H9 (cell line): ENCODE results near the gene PCDHA12. TPM values are rescaled to one million over a fixed set of nuclear protein-coding genes. Genes with fewer than 3 reads are reported as not detected.

Experiments
- DNase-seq: peaks from one replicate; pipeline ENCODE4 v3.0.0-alpha.2; 2017
- H2AFZ ChIP-seq: one replicate; pipeline ENCODE4 v1.6.1; 2013; ENCODE audit warnings: mild to moderate bottlenecking, low read length, control low read depth, moderate library complexity
- H2AK5ac ChIP-seq: 2 replicates; pipeline ENCODE4 v1.6.1; 2013; ENCODE audit warnings: low read length, control low read depth, mixed read lengths; ENCODE audit not compliant: insufficient read length
- H2BK120ac ChIP-seq: one replicate; pipeline ENCODE4 v1.6.1; 2013; ENCODE audit warnings: low read depth, mild to moderate bottlenecking, low read length, control low read depth, inconsistent platforms; ENCODE audit not compliant: poor library complexity, severe bottlenecking
- H2BK12ac ChIP-seq: 2 replicates; pipeline ENCODE4 v1.6.1; 2013; ENCODE audit warnings: low read length, control low read depth, mixed read lengths, low read depth; ENCODE audit not compliant: insufficient read length
- H2BK15ac ChIP-seq: 2 replicates; pipeline ENCODE4 v1.6.1; 2013; ENCODE audit warnings: low read depth, low read length, control low read depth
- H2BK20ac ChIP-seq: one replicate; pipeline ENCODE4 v1.6.1; 2013; ENCODE audit warnings: low read depth, mild to moderate bottlenecking, low read length, control low read depth, inconsistent platforms; ENCODE audit not compliant: poor library complexity, severe bottlenecking
- H2BK5ac ChIP-seq: 2 replicates; pipeline ENCODE4 v1.6.1; 2013; ENCODE audit warnings: low read length, control low read depth, mixed read lengths; ENCODE audit not compliant: insufficient read length
- H3K14ac ChIP-seq: 2 replicates; pipeline ENCODE4 v1.6.1; 2013; ENCODE audit warnings: low read length, control low read depth; ENCODE audit not compliant: insufficient read depth
- H3K18ac ChIP-seq: 2 replicates; pipeline ENCODE4 v1.6.1; 2013; ENCODE audit warnings: low read depth, mild to moderate bottlenecking, mixed read lengths, low read length, control low read depth; ENCODE audit not compliant: insufficient read length
- H3K23ac ChIP-seq: 2 replicates; pipeline ENCODE4 v1.6.1; 2013; ENCODE audit warnings: low read length, control low read depth, mixed read lengths, low read depth; ENCODE audit not compliant: insufficient read length
- H3K23me2 ChIP-seq: 2 replicates; pipeline ENCODE4 v1.6.1; 2013; ENCODE audit warnings: low read depth, mild to moderate bottlenecking, mixed read lengths, low read length, control low read depth; ENCODE audit not compliant: insufficient read length, poor library complexity, severe bottlenecking
- H3K27ac ChIP-seq: 2 replicates; pipeline ENCODE4 v1.5.1; 2013; ENCODE audit warnings: low read length, control low read depth, mixed read lengths, low read depth; ENCODE audit not compliant: insufficient read length
- H3K27me3 ChIP-seq: 2 replicates; pipeline ENCODE4 v1.6.1; 2013; ENCODE audit warnings: low read length, control low read depth, inconsistent platforms; ENCODE audit not compliant: insufficient read depth
- H3K4ac ChIP-seq: 2 replicates; pipeline ENCODE4 v1.6.1; 2013; ENCODE audit warnings: low read depth, mild to moderate bottlenecking, control low read depth, inconsistent platforms, low read length, moderate library complexity
- H3K4me1 ChIP-seq: 2 replicates; pipeline ENCODE4 v1.6.1; 2013; ENCODE audit warnings: low read length, control low read depth, inconsistent platforms; ENCODE audit not compliant: insufficient read depth
- H3K4me2 ChIP-seq: 2 replicates; pipeline ENCODE4 v1.6.1; 2013; ENCODE audit warnings: low read length, control low read depth, mixed read lengths; ENCODE audit not compliant: insufficient read length, insufficient read depth
- H3K56ac ChIP-seq: 2 replicates; pipeline ENCODE4 v1.6.1; 2013; ENCODE audit warnings: low read depth, mild to moderate bottlenecking, mixed read lengths, low read length, control low read depth; ENCODE audit not compliant: insufficient read length
- H3K79me1 ChIP-seq: 2 replicates; pipeline ENCODE4 v1.6.1; 2013; ENCODE audit warnings: low read depth, mild to moderate bottlenecking, moderate library complexity, low read length, control low read depth, inconsistent platforms; ENCODE audit not compliant: insufficient read depth, poor library complexity, severe bottlenecking
- H3K79me2 ChIP-seq: 2 replicates; pipeline ENCODE4 v1.6.1; 2013; ENCODE audit warnings: low read length, control low read depth, inconsistent platforms; ENCODE audit not compliant: insufficient read depth
- H3K9ac ChIP-seq: 2 replicates; pipeline ENCODE4 v1.6.1; 2013; ENCODE audit warnings: low read length, control low read depth, mixed read lengths; ENCODE audit not compliant: insufficient read length; ENCODE audit errors: extremely low read depth
- H3K9me3 ChIP-seq: one replicate; pipeline ENCODE4 v1.6.1; 2013; ENCODE audit warnings: low read depth, low read length, inconsistent platforms; ENCODE audit not compliant: control insufficient read depth
- H3T11ph ChIP-seq: one replicate; pipeline ENCODE4 v1.6.1; 2013; ENCODE audit warnings: mild to moderate bottlenecking, low read length, control low read depth, inconsistent platforms
- H4K20me1 ChIP-seq: one replicate; pipeline ENCODE4 v1.6.1; 2013; ENCODE audit not compliant: control insufficient read depth, insufficient read length, insufficient read depth
- H4K5ac ChIP-seq: 2 replicates; pipeline ENCODE4 v1.6.1; 2013; ENCODE audit warnings: low read depth, mild to moderate bottlenecking, mixed read lengths, low read length, control low read depth; ENCODE audit not compliant: insufficient read length
- H4K8ac ChIP-seq: replicated peaks from 2 replicates; pipeline ENCODE4 v1.6.1; 2013; ENCODE audit warnings: low read length, control low read depth, mixed read lengths, low read depth; ENCODE audit not compliant: insufficient read length
- H4K91ac ChIP-seq: 2 replicates; pipeline ENCODE4 v1.6.1; 2013; ENCODE audit warnings: low read depth, mild to moderate bottlenecking, moderate library complexity, mixed read lengths, low read length, control low read depth; ENCODE audit not compliant: insufficient read length
- H3K27ac Mint-ChIP-seq, 3 experiments: 2 replicates in 2 of 3; 3 replicates in 1 of 3; pipeline ENCODE4 v1.8.0; 2020 to 2021; ENCODE audit warnings: mixed read lengths in 3 of 3, mild to moderate bottlenecking in 1 of 3, moderate library complexity in 1 of 3
- H3K27me3 Mint-ChIP-seq: 2 replicates; pipeline ENCODE4 v1.8.0; 2021; ENCODE audit warnings: low read depth, mild to moderate bottlenecking, moderate library complexity, mixed read lengths
- H3K36me3 Mint-ChIP-seq, 3 experiments: 2 replicates in 2 of 3; 3 replicates in 1 of 3; pipeline ENCODE4 v1.8.0; 2020 to 2021; ENCODE audit warnings: low read depth in 3 of 3, mixed read lengths in 3 of 3; ENCODE audit not compliant: insufficient read depth in 1 of 3
- H3K4me1 Mint-ChIP-seq, 2 experiments: 2 replicates each; pipeline ENCODE4 v1.8.0; 2020; ENCODE audit warnings: mixed read lengths in 2 of 2
- H3K4me3 Mint-ChIP-seq, 2 experiments: 2 replicates in 1 of 2; 3 replicates in 1 of 2; pipeline ENCODE4 v1.8.0; 2020 to 2021; ENCODE audit warnings: mild to moderate bottlenecking in 2 of 2, mixed read lengths in 2 of 2, moderate library complexity in 1 of 2
- H3K9me3 Mint-ChIP-seq, 2 experiments: 2 replicates in 1 of 2; 3 replicates in 1 of 2; pipeline ENCODE4 v1.8.0; 2020; ENCODE audit warnings: mild to moderate bottlenecking in 2 of 2, mixed read lengths in 2 of 2, moderate library complexity in 1 of 2
- WGBS: extraction: QIAGEN DNeasy Blood & Tissue Kit; methylation state at CpG from one replicate; pipeline ENCODE4 v1.1.7; 2013; ENCODE audit warnings: missing lambda C conversion rate, low lambda C conversion rate, mixed read lengths; ENCODE audit not compliant: insufficient read length; ENCODE audit errors: extremely low coverage; 5-methylcytosine and 5-hydroxymethylcytosine counted together
- total RNA-seq: library from RNA; stranded (reverse); gene quantifications from 2 replicates; pipeline ENCODE4 v1.2.1, GENCODE V29; 2021
- TF ChIP-seq, protein P1 (sequence below): fragments of 200-600 bp; sonication (generic); conservative IDR thresholded peaks from 3 replicates; pipeline ENCODE4 v1.8.0; 2021; ENCODE audit warnings: antibody characterized with exemption, mild to moderate bottlenecking

The PCDHA12 gene
- total RNA-seq, 1 experiment from 2014 or later = 7.2 TPM

DNA sequence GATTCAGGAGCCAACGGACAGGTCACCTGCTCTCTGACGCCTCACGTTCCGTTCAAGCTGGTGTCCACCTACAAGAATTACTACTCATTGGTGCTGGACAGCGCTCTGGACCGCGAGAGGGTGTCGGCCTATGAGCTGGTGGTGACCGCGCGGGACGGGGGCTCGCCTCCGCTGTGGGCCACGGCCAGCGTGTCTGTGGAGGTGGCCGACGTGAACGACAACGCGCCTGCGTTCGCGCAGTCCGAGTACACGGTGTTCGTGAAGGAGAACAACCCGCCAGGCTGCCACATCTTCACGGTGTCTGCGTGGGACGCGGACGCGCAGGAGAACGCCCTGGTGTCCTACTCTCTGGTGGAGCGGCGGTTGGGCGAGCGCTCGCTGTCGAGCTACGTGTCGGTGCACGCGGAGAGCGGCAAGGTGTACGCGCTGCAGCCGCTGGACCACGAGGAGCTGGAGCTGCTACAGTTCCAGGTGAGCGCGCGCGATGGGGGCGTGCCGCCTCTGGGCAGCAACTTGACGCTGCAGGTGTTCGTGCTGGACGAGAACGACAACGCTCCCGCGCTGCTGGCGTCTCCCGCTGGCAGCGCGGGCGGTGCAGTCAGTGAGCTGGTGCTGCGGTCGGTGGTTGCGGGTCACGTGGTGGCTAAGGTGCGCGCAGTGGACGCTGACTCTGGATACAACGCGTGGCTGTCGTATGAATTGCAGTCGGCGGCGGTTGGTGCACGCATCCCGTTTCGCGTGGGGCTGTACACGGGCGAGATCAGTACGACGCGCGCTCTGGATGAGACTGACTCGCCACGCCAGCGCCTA lies 17.7 kb upstream of the PCDHA12 start:
- no peak overlapping the region for H2BK5ac ChIP-seq
- H3T11ph ChIP-seq = no peak overlapping the region
- no peaks in the 10 kb centered on the region for H3K27me3 ChIP-seq
- WGBS = no CpG with 5 or more reads among the region's 94 CpGs
- Mint-ChIP-seq H3K27me3 (no peaks in the 10 kb centered on the region), H3K36me3 (peaks cover 32 to 50% (median 33%) of the 10 kb centered on the region in 3 experiments), H3K4me3 (no peak overlapping the region), H3K9me3 (peaks cover 32 to 43% of the 10 kb centered on the region in 2 experiments), H3K27ac (no peak overlapping the region), H3K4me1 (peaks cover 6 to 13% of the 10 kb centered on the region in 2 experiments; a peak in 3 of 4 replicates)
- no peak overlapping the region for H2BK20ac ChIP-seq
- H3K9ac ChIP-seq = no peak overlapping the region
- H3K4me2 ChIP-seq = no peak overlapping the region
- no peak overlapping the region for H2BK12ac ChIP-seq
- no peak overlapping the region for H3K4ac ChIP-seq
- TF ChIP-seq, protein P1, sequence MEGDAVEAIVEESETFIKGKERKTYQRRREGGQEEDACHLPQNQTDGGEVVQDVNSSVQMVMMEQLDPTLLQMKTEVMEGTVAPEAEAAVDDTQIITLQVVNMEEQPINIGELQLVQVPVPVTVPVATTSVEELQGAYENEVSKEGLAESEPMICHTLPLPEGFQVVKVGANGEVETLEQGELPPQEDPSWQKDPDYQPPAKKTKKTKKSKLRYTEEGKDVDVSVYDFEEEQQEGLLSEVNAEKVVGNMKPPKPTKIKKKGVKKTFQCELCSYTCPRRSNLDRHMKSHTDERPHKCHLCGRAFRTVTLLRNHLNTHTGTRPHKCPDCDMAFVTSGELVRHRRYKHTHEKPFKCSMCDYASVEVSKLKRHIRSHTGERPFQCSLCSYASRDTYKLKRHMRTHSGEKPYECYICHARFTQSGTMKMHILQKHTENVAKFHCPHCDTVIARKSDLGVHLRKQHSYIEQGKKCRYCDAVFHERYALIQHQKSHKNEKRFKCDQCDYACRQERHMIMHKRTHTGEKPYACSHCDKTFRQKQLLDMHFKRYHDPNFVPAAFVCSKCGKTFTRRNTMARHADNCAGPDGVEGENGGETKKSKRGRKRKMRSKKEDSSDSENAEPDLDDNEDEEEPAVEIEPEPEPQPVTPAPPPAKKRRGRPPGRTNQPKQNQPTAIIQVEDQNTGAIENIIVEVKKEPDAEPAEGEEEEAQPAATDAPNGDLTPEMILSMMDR = no peak
- H2AFZ ChIP-seq = no peak overlapping the region
- no peaks in the 10 kb centered on the region for H3K79me2 ChIP-seq
- no peak overlapping the region for H3K14ac ChIP-seq
- H3K23ac ChIP-seq = no peak overlapping the region
- no peak overlapping the region for H2AK5ac ChIP-seq
- H3K9me3 ChIP-seq = peaks cover 9% of the 10 kb centered on the region
- no peak overlapping the region for H3K56ac ChIP-seq
- no peaks in the 10 kb centered on the region for H3K23me2 ChIP-seq
- no peak overlapping the region for H3K27ac ChIP-seq
- no peak overlapping the region for H4K8ac ChIP-seq
- DNase-seq = peak; percentile 36
- no peak overlapping the region for H4K5ac ChIP-seq
- no peaks in the 10 kb centered on the region for H3K79me1 ChIP-seq
- no peak overlapping the region for H3K18ac ChIP-seq
- H2BK15ac ChIP-seq = no peak overlapping the region
- no peaks in the 10 kb centered on the region for H3K4me1 ChIP-seq
- H4K20me1 ChIP-seq = no peaks in the 10 kb centered on the region
- no peak overlapping the region for H4K91ac ChIP-seq
- H2BK120ac ChIP-seq = no peak overlapping the region
